ENCODE data around the gene SIAH3.

DNA sequence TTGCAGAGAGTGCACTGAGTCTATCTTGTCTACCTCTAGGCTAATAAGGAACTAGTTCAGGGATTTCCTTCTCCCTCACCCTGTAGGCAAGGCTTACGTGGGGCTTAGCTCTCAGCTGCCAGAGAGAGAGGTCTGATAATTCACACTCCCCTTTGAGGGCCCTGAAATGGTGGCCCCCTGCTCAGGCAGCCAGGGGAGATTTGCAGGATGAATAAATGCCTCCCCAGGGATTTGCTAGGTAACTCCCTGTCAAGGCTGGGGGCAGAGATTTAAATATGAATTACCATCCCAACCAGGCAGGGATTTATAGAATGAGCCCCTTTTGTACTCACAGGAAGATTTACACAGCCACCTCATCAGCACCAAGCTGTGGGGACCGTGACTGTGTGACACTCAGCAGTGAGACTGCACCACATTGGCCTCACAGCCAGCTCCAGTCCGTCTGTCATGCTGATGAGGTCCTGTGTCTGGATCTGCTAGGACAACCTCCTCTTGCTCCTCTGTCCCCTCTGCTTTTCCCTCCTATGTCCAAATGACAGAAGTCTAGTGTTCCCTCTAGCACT, 76.1 kb downstream of the SIAH3 start:
- TF ChIP-seq, protein P1, sequence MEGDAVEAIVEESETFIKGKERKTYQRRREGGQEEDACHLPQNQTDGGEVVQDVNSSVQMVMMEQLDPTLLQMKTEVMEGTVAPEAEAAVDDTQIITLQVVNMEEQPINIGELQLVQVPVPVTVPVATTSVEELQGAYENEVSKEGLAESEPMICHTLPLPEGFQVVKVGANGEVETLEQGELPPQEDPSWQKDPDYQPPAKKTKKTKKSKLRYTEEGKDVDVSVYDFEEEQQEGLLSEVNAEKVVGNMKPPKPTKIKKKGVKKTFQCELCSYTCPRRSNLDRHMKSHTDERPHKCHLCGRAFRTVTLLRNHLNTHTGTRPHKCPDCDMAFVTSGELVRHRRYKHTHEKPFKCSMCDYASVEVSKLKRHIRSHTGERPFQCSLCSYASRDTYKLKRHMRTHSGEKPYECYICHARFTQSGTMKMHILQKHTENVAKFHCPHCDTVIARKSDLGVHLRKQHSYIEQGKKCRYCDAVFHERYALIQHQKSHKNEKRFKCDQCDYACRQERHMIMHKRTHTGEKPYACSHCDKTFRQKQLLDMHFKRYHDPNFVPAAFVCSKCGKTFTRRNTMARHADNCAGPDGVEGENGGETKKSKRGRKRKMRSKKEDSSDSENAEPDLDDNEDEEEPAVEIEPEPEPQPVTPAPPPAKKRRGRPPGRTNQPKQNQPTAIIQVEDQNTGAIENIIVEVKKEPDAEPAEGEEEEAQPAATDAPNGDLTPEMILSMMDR (IDR thresholded peaks at IDR 0.05) = no peak
- TF ChIP-seq POLR2A (IDR thresholded peaks at IDR 0.05) = no peak
